OCI-LY3 (cell line): Measurements from ENCODE around the gene CCL24.

ENCODE experiments used
- EZH2phosphoT487 ChIP-seq: fragments of 200-600 bp; shearing (Covaris generic); IDR thresholded peaks from 2 replicates; pipeline ENCODE4 v1.6.1; 2018; ENCODE audit warnings: antibody characterized with exemption, mixed run types, low read depth
- TF ChIP-seq, protein P1 (sequence below): fragments of 200-600, 300-600 bp; sonication (generic); IDR thresholded peaks from 2 replicates; pipeline ENCODE4 v1.5.1; 2014; ENCODE audit warnings: antibody characterized with exemption, low read length, low read depth

DNA sequence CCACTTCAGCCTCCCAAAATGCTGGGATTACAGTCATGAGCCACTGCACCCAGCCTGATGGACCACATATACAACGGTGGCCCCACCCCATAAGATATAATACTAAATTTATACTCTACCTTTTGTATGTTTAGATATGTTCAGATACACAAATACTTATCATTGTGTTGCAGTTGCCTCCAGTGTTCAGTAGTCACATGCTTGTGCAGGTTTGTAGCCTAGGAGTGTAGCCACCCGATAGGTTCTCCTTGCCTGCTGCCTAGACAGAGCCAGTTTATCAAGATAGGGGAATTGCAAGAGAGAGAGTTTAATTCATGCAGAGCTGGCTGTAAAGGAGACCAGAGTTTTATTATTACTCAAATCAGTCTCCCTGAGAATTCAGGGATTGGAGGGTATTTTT, 9.6 kb downstream of the CCL24 start:
- TF ChIP-seq, protein P1, sequence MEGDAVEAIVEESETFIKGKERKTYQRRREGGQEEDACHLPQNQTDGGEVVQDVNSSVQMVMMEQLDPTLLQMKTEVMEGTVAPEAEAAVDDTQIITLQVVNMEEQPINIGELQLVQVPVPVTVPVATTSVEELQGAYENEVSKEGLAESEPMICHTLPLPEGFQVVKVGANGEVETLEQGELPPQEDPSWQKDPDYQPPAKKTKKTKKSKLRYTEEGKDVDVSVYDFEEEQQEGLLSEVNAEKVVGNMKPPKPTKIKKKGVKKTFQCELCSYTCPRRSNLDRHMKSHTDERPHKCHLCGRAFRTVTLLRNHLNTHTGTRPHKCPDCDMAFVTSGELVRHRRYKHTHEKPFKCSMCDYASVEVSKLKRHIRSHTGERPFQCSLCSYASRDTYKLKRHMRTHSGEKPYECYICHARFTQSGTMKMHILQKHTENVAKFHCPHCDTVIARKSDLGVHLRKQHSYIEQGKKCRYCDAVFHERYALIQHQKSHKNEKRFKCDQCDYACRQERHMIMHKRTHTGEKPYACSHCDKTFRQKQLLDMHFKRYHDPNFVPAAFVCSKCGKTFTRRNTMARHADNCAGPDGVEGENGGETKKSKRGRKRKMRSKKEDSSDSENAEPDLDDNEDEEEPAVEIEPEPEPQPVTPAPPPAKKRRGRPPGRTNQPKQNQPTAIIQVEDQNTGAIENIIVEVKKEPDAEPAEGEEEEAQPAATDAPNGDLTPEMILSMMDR, result no peak
- no peak for TF ChIP-seq EZH2phosphoT487
